Neural cell (in vitro differentiated cells): ENCODE data around the gene ARHGAP6. TPM values are rescaled to one million over a fixed set of nuclear protein-coding genes. Genes with fewer than 3 reads are reported as not detected.

ENCODE experiments used
- H2AFZ ChIP-seq: fragments of 200-600, 300-800 bp; sonication (generic), shearing (Covaris generic); 2 replicates; pipeline ENCODE4 v1.6.0; 2014; ENCODE audit warnings: low read depth, mild to moderate bottlenecking, antibody characterized with exemption, low read length, moderate library complexity
- H3F3A ChIP-seq: fragments of 200-600 bp; shearing (Covaris generic); 2 replicates; pipeline ENCODE4 v1.6.1; 2016; ENCODE audit warnings: mild to moderate bottlenecking, moderate library complexity, mixed read lengths, antibody characterized with exemption, low read length; ENCODE audit not compliant: insufficient read depth, poor library complexity, severe bottlenecking
- H3K27ac ChIP-seq: fragments of 200-600, 300-800 bp; sonication (generic), shearing (Covaris generic); 2 replicates; pipeline ENCODE4 v1.5.1; 2014; ENCODE audit warnings: mild to moderate bottlenecking, low read length, moderate library complexity
- H3K27me3 ChIP-seq: fragments of 300-800, 200-600 bp; sonication (generic), shearing (Covaris generic); 2 replicates; pipeline ENCODE4 v1.6.0; 2014; ENCODE audit warnings: mild to moderate bottlenecking, low read depth, low read length, moderate library complexity; ENCODE audit not compliant: insufficient read depth
- H3K36me3 ChIP-seq: fragments of 300-800, 200-600 bp; sonication (generic), shearing (Covaris generic); 2 replicates; pipeline ENCODE4 v1.5.1; 2014; ENCODE audit warnings: mild to moderate bottlenecking, antibody characterized with exemption, low read length, moderate library complexity; ENCODE audit not compliant: insufficient read depth
- H3K4me2 ChIP-seq: fragments of 300-800, 200-600 bp; sonication (generic), shearing (Covaris generic); 2 replicates; pipeline ENCODE4 v1.6.0; 2014; ENCODE audit warnings: mild to moderate bottlenecking, low read length
- H3K4me3 ChIP-seq: fragments of 300-800, 200-600 bp; sonication (generic), shearing (Covaris generic); 2 replicates; pipeline ENCODE4 v1.5.1; 2014; ENCODE audit warnings: mild to moderate bottlenecking, low read length, moderate library complexity
- H3K79me2 ChIP-seq: fragments of 200-600 bp; shearing (Covaris generic); replicated peaks from 2 replicates; pipeline ENCODE4 v1.6.0; 2014; ENCODE audit warnings: mild to moderate bottlenecking, low read length, moderate library complexity; ENCODE audit not compliant: insufficient read depth
- H3K9ac ChIP-seq: fragments of 300-800, 200-600 bp; sonication (generic), shearing (Covaris generic); 2 replicates; pipeline ENCODE4 v1.6.1; 2016; ENCODE audit warnings: mild to moderate bottlenecking, low read length, mixed read lengths
- H3K9me2 ChIP-seq: fragments of 200-600 bp; shearing (Covaris generic); 2 replicates; pipeline ENCODE4 v1.6.1; 2016; ENCODE audit warnings: mild to moderate bottlenecking, low read length, mixed read lengths; ENCODE audit not compliant: insufficient read depth
- H3K9me3 ChIP-seq: fragments of 200-600, 300-800 bp; sonication (generic), shearing (Covaris generic); 2 replicates; pipeline ENCODE4 v1.6.1; 2016; ENCODE audit warnings: mild to moderate bottlenecking, mixed run types, low read length, moderate library complexity, mixed read lengths
- H4K20me1 ChIP-seq: fragments of 200-600 bp; shearing (Covaris generic); 2 replicates; pipeline ENCODE4 v1.6.1; 2016; ENCODE audit warnings: mild to moderate bottlenecking, mixed run types; ENCODE audit not compliant: insufficient read depth
- CTCF ChIP-seq: fragments of 450-650 bp; IDR thresholded peaks from 2 replicates; pipeline ENCODE4 v1.5.1; 2014; ENCODE audit warnings: antibody characterized with exemption, mild to moderate bottlenecking, moderate library complexity; ENCODE audit not compliant: poor library complexity, severe bottlenecking
- EP300 ChIP-seq: fragments of 450-650 bp; conservative IDR thresholded peaks from 2 replicates; pipeline ENCODE4 v1.6.1; 2014; ENCODE audit warnings: antibody characterized with exemption, mild to moderate bottlenecking, moderate library complexity; ENCODE audit not compliant: poor library complexity, severe bottlenecking
- EZH2 ChIP-seq: fragments of 200-600, 300-800 bp; shearing (Covaris generic), sonication (generic); IDR thresholded peaks from 2 replicates; pipeline ENCODE4 v1.6.1; 2014; ENCODE audit warnings: antibody characterized with exemption, low read length, borderline replicate concordance, mild to moderate bottlenecking; ENCODE audit not compliant: insufficient read depth, poor library complexity, severe bottlenecking
- MXI1 ChIP-seq: fragments of 450-650 bp; conservative IDR thresholded peaks from 2 replicates; pipeline ENCODE4 v1.6.1; 2014; ENCODE audit warnings: antibody characterized with exemption, mild to moderate bottlenecking; ENCODE audit not compliant: poor library complexity, severe bottlenecking
- POLR2AphosphoS5 ChIP-seq: IDR thresholded peaks from 2 replicates; pipeline ENCODE4 v1.6.1; 2012
- RAD21 ChIP-seq: fragments of 450-650 bp; conservative IDR thresholded peaks from 2 replicates; pipeline ENCODE4 v1.6.1; 2014; ENCODE audit warnings: antibody characterized with exemption, mild to moderate bottlenecking, moderate library complexity
- REST ChIP-seq: IDR thresholded peaks from 2 replicates; pipeline ENCODE4 v1.6.1; 2012; ENCODE audit warnings: borderline replicate concordance
- SMC3 ChIP-seq: fragments of 450-650 bp; conservative IDR thresholded peaks from 2 replicates; pipeline ENCODE4 v1.6.1; 2014; ENCODE audit warnings: antibody characterized with exemption, mild to moderate bottlenecking, moderate library complexity; ENCODE audit not compliant: poor library complexity
- TAF1 ChIP-seq: IDR thresholded peaks from 2 replicates; pipeline ENCODE4 v1.6.1; 2012; ENCODE audit warnings: low read depth
- polyA plus RNA-seq: library from polyadenylated mRNA; depleted of rRNA; stranded (reverse); fragments of >200 nt; gene quantifications from 2 replicates; pipeline ENCODE4 v1.2.3, GENCODE V29; 2014

Gene ARHGAP6
- polyA plus RNA-seq, 1 donor from 2014 or later, result 0.40 TPM

GRCh38 chrX:11398139-11398538 lies 267.6 kb downstream of the ARHGAP6 start:
- H3K9me2 ChIP-seq, result no peaks in the 10 kb centered on the region
- no peaks in the 10 kb centered on the region for H3K79me2 ChIP-seq
- H3K27ac ChIP-seq, result no peak overlapping the region
- TF ChIP-seq REST (no peak), RAD21 (no peak), POLR2AphosphoS5 (no peak), SMC3 (no peak), MXI1 (no peak), CTCF (no peak), TAF1 (no peak), EZH2 (no peak), EP300 (no peak)
- H3F3A ChIP-seq, result no peaks in the 10 kb centered on the region
- no peak overlapping the region for H2AFZ ChIP-seq
- no peaks in the 10 kb centered on the region for H3K27me3 ChIP-seq
- no peaks in the 10 kb centered on the region for H3K9me3 ChIP-seq
- no peak overlapping the region for H3K4me2 ChIP-seq
- no peak overlapping the region for H3K9ac ChIP-seq
- no peaks in the 10 kb centered on the region for H3K36me3 ChIP-seq
- H3K4me3 ChIP-seq, result no peak overlapping the region
- H4K20me1 ChIP-seq, result no peaks in the 10 kb centered on the region

- H3F3A ChIP-seq, result no peaks in the 10 kb centered on the region
- H3K9ac ChIP-seq, result no peak overlapping the region
- TF ChIP-seq MXI1 (no peak), CTCF (no peak), POLR2AphosphoS5 (no peak), SMC3 (no peak), EP300 (no peak), REST (no peak), EZH2 (no peak), TAF1 (no peak), RAD21 (no peak)
- no peaks in the 10 kb centered on the region for H3K36me3 ChIP-seq
- H3K27ac ChIP-seq, result no peak overlapping the region
- no peak overlapping the region for H3K4me3 ChIP-seq
- H3K27me3 ChIP-seq, result no peaks in the 10 kb centered on the region
- no peaks in the 10 kb centered on the region for H3K9me2 ChIP-seq
- H4K20me1 ChIP-seq, result no peaks in the 10 kb centered on the region
- H3K4me2 ChIP-seq, result no peak overlapping the region
- H3K9me3 ChIP-seq, result no peaks in the 10 kb centered on the region
- no peak overlapping the region for H2AFZ ChIP-seq
- no peaks in the 10 kb centered on the region for H3K79me2 ChIP-seq
Measured at GRCh38 chrX:11397680-11398079, 268.0 kb downstream of the ARHGAP6 start.
